ENCODE data around the gene SH3BGRL.
"Not testable (repeated sequence)": the region's sequence is repeated elsewhere in the genome, so short reads cannot be mapped to it uniquely, and the experiment has no call there.

SH3BGRL gene

DNA sequence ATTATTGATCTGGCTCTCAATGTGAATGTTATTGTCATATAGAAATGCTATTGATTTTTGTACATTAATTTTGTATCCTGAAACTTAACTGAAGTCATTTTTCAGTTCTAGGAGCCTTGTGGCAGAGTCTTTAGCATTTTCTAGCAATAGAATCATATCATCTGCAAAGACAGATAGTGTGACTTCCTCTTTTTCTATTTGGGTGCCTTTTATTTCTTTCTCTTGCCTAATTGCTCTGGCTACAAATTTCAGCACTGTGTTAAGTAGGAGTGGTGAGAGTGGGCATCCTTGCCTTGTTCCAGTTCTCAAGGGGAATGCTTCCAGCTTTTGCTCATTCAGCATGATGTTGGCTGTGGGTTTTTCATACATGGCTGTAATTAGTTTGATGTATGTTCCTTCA lies 102.7 kb downstream of the SH3BGRL start:
- Histone ChIP-seq H3K4me3 (ENCODE audit: low read length) (no peak overlapping the region), H3K4me1 (ENCODE audit: insufficient read depth, low read length) (no peaks in the 10 kb centered on the region), H3K9ac (ENCODE audit: low read depth, low read length) (no peak overlapping the region), H3K9me3 (ENCODE audit: insufficient read depth, low read depth, low read length) (no peaks in the 10 kb centered on the region), H3K36me3 (ENCODE audit: insufficient read depth, low read length) (no peaks in the 10 kb centered on the region), H3K27ac (ENCODE audit: low read depth, low read length) (no peak overlapping the region), H3K27me3 (ENCODE audit: insufficient read depth, low read length) (no peaks in the 10 kb centered on the region)

DNA sequence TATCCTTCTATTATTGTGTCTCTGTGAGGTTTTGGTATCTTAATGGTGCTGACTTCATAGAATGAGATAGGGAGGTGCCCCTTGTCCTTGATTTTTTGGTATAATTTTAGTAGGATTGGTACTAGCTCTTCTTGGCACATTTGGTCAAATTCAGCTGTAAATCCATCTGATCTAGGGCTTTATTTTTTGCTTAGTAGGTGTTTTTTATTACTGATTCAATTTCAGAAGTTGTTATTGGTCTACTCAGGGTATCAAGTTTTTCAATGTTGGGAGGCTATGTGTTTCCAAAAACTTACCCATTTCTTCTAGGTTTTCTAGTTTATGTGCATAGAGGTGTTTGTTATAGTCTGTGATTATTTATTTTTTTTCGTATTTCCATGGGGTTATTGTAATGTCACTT lies 103.3 kb downstream of the SH3BGRL start:
- no CpG with 5 or more reads among the region's 1 CpG for WGBS
- no peak overlapping the region for H3K9ac ChIP-seq (ENCODE audit: low read depth, low read length)
- H3K27me3 ChIP-seq (ENCODE audit: insufficient read depth, low read length), result no peaks in the 10 kb centered on the region
- no peaks in the 10 kb centered on the region for H3K36me3 ChIP-seq (ENCODE audit: insufficient read depth, low read length)
- no peak overlapping the region for H3K27ac ChIP-seq (ENCODE audit: low read depth, low read length)
- no peaks in the 10 kb centered on the region for H3K9me3 ChIP-seq (ENCODE audit: insufficient read depth, low read depth, low read length)
- no peaks in the 10 kb centered on the region for H3K4me1 ChIP-seq (ENCODE audit: insufficient read depth, low read length)
- H3K4me3 ChIP-seq (ENCODE audit: low read length), result no peak overlapping the region

DNA sequence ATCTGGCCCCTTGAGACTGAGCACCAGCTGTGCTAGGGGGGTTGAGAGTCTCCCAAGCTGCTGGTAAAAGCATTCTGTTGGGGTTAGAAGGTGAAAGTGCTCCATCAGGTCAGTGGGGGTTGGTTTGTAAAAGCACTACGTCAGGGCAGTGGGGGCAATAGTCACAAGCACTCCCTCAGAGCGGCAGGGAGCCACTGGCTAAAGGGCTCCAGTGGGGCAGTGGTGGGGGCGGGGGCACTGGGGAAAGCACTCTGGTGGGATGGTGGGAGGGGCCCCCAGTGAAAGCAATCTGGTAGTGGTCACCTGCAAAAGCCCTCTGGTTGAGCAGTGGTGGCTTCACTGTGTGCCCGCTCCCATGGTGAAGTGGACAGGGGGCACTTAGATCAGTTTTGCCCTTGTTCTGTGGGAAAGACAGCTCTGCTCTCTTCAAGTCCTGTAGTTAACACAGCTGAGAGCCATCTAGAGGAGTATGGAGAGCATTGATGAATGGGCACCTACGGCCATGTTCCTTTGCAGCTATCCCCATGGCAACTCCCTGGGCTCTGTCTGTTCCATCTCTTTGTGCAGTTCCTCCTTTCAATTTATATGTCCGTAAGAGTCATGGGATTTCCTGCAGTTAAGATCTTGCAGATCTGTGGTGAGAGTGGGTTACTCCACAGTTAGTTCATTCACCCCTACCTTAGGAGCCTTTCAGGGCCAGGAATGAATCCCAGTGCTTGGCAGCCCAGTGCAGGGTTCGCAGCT lies 106.4 kb downstream of the SH3BGRL start:
- Histone ChIP-seq H3K4me3 (ENCODE audit: low read length) (no peak overlapping the region), H3K36me3 (ENCODE audit: insufficient read depth, low read length) (no peaks in the 10 kb centered on the region), H3K27me3 (ENCODE audit: insufficient read depth, low read length) (no peaks in the 10 kb centered on the region), H3K4me1 (ENCODE audit: insufficient read depth, low read length) (no peaks in the 10 kb centered on the region), H3K9ac (ENCODE audit: low read depth, low read length) (no peak overlapping the region), H3K27ac (ENCODE audit: low read depth, low read length) (no peak overlapping the region), H3K9me3 (ENCODE audit: insufficient read depth, low read depth, low read length) (no peaks in the 10 kb centered on the region)
- WGBS, result 92% methylated on average over 6 of the region's 7 CpGs

DNA sequence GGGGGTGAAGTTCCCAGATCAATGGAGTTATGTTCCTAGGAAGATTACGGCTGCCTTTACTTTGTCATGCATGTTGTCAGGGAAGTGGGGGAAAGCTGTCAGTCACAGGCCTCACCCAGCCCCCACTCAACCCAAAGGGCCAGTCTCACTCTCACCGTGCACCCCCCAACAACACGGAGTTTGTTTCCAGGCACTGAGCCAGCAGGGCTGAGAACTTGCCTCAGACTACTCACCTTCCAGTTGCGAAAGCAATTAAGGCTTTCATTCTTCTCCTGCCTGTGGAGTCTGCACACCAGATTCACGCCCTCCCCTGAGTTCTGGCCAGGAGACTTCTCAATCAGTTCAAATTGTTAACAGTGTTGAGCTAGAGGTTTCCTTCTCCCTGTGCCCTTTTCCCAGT lies 114.3 kb downstream of the SH3BGRL start:
- Histone ChIP-seq H3K9ac (ENCODE audit: low read depth, low read length) (no peak overlapping the region), H3K27me3 (ENCODE audit: insufficient read depth, low read length) (no peaks in the 10 kb centered on the region), H3K4me3 (ENCODE audit: low read length) (no peak overlapping the region), H3K9me3 (ENCODE audit: insufficient read depth, low read depth, low read length) (no peaks in the 10 kb centered on the region), H3K27ac (ENCODE audit: low read depth, low read length) (no peak overlapping the region), H3K36me3 (ENCODE audit: insufficient read depth, low read length) (no peaks in the 10 kb centered on the region), H3K4me1 (ENCODE audit: insufficient read depth, low read length) (no peaks in the 10 kb centered on the region)
- WGBS, result 89% methylated on average over 5 of the region's 5 CpGs

DNA sequence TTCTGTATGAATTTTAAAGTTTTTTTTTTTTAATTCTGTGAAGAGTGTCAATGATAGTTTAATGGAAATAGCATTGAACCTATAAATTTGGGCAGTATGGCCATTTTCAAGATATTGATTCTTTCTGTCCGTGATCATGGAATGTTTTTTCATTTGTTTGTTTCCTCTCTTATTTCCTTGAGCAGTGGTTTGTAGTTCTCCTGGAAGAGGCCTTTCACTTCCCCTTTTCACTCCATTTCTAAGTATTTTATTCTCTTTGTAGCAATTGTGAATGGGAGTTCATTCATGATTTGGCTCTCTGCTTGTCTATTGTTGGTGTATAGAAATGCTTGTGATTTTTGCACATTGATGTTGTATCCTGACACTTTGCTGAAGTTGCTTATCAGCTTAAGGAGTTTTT lies 129.8 kb downstream of the SH3BGRL start:
- not testable (repeated sequence) for H3K36me3 ChIP-seq (ENCODE audit: insufficient read depth, low read length); H3K9ac ChIP-seq (ENCODE audit: low read depth, low read length); H3K9me3 ChIP-seq (ENCODE audit: insufficient read depth, low read depth, low read length); H3K4me3 ChIP-seq (ENCODE audit: low read length); H3K27ac ChIP-seq (ENCODE audit: low read depth, low read length); H3K4me1 ChIP-seq (ENCODE audit: insufficient read depth, low read length); H3K27me3 ChIP-seq (ENCODE audit: insufficient read depth, low read length)
- 100% methylated on average over 1 of the region's 1 CpG for WGBS

DNA sequence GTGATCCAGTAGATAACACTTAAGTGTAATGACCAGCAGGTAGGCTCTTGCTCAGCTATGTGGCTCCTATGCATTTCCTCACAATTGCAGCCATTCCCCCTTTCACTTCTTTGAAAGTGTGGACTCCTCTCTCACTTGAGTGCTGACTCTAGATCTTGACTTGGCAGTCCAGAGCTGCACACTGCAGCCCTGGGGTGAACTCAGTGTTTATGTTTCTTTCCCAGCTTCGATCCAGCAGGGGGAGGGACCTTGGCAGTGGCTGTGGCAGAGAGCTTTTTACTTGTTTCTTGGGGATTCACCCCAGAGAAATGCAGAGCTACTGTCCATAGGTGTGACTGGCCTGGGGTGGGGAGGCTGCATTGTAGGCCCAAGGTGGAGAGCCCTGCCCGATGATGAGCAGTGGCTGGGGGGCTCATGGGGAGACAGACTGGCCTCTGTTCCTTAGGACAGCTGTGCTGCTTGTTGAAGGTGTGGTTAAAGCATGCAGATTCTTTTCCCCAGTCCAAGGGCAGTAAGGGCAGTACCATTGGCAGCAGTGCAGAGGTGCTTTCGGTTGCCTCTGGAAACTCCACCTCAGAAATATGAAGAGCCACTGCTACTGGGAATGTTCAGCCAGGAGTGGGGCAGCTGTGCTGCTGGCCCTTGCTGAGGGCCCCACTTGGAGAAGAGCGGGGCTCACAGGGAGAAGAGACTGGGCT lies 134.7 kb downstream of the SH3BGRL start:
- no peak overlapping the region for H3K9ac ChIP-seq (ENCODE audit: low read depth, low read length)
- no peaks in the 10 kb centered on the region for H3K36me3 ChIP-seq (ENCODE audit: insufficient read depth, low read length)
- WGBS, result 92% methylated on average over 4 of the region's 4 CpGs
- no peak overlapping the region for H3K4me3 ChIP-seq (ENCODE audit: low read length)
- H3K4me1 ChIP-seq (ENCODE audit: insufficient read depth, low read length), result no peaks in the 10 kb centered on the region
- no peaks in the 10 kb centered on the region for H3K27me3 ChIP-seq (ENCODE audit: insufficient read depth, low read length)
- no peak overlapping the region for H3K27ac ChIP-seq (ENCODE audit: low read depth, low read length)
- no peaks in the 10 kb centered on the region for H3K9me3 ChIP-seq (ENCODE audit: insufficient read depth, low read depth, low read length)

DNA sequence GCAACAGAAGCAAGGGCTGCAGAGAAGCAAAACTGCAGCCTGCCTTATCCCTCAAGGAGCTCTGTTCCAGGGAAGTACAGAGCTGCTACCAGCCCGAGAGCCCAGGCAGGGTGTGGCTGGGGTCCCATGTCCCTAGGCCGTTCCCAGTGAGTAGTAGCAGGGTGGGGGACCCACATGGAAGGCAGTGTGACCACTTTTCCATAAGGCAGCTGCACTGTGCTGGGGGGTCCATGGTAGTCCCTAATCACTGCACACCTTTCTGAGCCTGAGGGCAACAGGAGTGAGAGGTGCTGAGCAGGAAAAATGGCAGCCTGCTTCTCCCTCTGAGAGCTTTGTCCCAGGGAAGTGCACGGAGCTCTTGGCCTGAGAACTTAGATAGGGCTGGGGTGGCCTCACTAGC lies 135.9 kb downstream of the SH3BGRL start:
- Histone ChIP-seq H3K36me3 (ENCODE audit: insufficient read depth, low read length) (no peaks in the 10 kb centered on the region), H3K4me3 (ENCODE audit: low read length) (no peak overlapping the region), H3K27me3 (ENCODE audit: insufficient read depth, low read length) (no peaks in the 10 kb centered on the region), H3K4me1 (ENCODE audit: insufficient read depth, low read length) (no peaks in the 10 kb centered on the region), H3K9ac (ENCODE audit: low read depth, low read length) (no peak overlapping the region), H3K27ac (ENCODE audit: low read depth, low read length) (no peak overlapping the region), H3K9me3 (ENCODE audit: insufficient read depth, low read depth, low read length) (no peaks in the 10 kb centered on the region)
- 98% methylated on average over 3 of the region's 3 CpGs for WGBS

DNA sequence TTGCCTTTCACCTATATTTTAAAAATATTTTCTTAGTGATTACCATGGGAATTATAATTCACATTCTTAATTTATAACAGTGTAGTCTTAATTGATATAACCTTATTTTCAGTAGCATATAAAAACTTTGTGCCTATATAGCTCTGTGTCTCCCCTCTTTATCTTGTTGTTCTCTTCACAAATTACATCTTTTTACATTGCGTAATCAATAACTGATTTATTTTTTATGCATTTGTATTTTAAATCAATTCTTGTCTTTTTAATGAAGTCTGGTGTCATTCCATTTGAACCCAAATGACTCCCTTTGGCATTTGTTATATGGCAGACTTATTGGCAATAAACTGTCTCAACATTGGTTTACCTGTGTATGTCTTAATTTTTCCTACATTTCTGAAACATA lies 137.0 kb downstream of the SH3BGRL start:
- no peaks in the 10 kb centered on the region for H3K4me1 ChIP-seq (ENCODE audit: insufficient read depth, low read length)
- H3K36me3 ChIP-seq (ENCODE audit: insufficient read depth, low read length), result no peaks in the 10 kb centered on the region
- WGBS, result no CpG with 5 or more reads among the region's 1 CpG
- H3K4me3 ChIP-seq (ENCODE audit: low read length), result no peak overlapping the region
- no peaks in the 10 kb centered on the region for H3K27me3 ChIP-seq (ENCODE audit: insufficient read depth, low read length)
- H3K9me3 ChIP-seq (ENCODE audit: insufficient read depth, low read depth, low read length), result no peaks in the 10 kb centered on the region
- no peak overlapping the region for H3K9ac ChIP-seq (ENCODE audit: low read depth, low read length)
- no peak overlapping the region for H3K27ac ChIP-seq (ENCODE audit: low read depth, low read length)

DNA sequence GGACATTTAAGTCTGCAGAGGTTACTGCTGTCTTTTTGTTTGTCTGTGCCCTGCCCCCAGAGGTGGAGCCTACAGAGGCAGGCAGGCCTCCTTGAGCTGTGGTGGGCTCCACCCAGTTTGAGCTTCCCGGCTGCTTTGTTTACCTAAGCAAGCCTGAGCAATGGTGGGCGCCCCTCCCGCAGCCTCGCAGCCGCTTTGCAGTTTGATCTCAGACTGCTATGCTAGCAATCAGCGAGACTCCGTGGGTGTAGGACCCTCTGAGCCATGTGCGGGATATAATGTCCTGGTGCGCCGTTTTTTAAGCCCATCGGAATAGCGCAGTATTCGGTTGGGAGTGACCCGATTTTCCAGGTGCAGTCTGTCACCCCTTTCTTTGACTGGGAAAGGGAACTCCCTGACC lies 143.4 kb downstream of the SH3BGRL start:
- H3K4me1 ChIP-seq (ENCODE audit: insufficient read depth, low read length); H3K27me3 ChIP-seq (ENCODE audit: insufficient read depth, low read length); H3K9me3 ChIP-seq (ENCODE audit: insufficient read depth, low read depth, low read length); H3K36me3 ChIP-seq (ENCODE audit: insufficient read depth, low read length); H3K4me3 ChIP-seq (ENCODE audit: low read length); H3K27ac ChIP-seq (ENCODE audit: low read depth, low read length); H3K9ac ChIP-seq (ENCODE audit: low read depth, low read length): not testable (repeated sequence)
- WGBS, result 88% methylated on average over 14 of the region's 14 CpGs
